NCI-H2029 treated with DMSO at 0.1 percent for 48 hours (cell line): ENCODE data around the gene GLG1.

Experiments used
- DNase-seq: peaks from one replicate; lab custom pipeline; 2025; lab: John Stamatoyannopoulos, UW

GLG1 gene

GRCh38 chr16:74608944-74609343, 2.0 kb upstream of the GLG1 start:
- DNase-seq, result no peak

DNA sequence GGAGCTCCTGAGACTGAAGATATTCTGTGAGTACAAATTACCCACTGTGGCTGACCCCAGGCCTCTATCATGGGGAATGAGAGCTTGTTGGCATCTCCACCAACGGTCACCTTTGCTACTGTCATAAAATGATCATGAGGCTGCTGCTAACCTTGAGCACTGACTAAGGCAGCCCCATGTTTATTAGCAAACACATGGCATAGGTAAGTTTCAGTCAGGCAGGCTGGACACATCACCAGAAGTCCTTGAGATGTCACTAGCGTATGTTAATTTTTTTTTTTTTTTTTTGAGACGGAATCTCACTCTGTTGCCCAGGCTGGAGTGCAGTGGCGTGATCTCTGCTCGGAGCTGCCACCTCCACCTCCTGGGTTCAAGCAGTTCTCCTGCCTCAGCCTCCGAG, 1.5 kb upstream of the GLG1 start:
- DNase-seq, result no peak

DNA sequence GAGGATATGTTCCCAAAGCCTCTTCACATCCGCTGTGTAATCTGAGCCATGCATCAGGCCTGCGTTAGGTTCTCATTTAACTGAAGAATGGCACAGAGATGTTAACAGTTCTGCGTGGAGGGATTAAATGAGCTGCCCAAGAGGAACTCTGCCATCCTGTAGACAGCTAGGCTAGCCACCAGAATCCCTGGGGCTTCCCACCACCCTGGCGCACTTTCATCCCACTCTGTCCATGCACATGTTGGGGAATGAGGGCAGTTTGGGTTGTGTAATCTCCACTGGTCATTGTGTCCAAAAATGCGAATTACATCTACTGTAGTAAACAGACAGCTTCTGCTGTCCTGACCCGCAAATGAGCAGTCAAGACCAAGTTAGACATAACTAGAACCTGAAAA, 1.0 kb upstream of the GLG1 start:
- no peak for DNase-seq

GRCh38 chr16:74607310-74607961, 522 bp upstream of the GLG1 start:
- peak; percentile 5 for DNase-seq

DNA sequence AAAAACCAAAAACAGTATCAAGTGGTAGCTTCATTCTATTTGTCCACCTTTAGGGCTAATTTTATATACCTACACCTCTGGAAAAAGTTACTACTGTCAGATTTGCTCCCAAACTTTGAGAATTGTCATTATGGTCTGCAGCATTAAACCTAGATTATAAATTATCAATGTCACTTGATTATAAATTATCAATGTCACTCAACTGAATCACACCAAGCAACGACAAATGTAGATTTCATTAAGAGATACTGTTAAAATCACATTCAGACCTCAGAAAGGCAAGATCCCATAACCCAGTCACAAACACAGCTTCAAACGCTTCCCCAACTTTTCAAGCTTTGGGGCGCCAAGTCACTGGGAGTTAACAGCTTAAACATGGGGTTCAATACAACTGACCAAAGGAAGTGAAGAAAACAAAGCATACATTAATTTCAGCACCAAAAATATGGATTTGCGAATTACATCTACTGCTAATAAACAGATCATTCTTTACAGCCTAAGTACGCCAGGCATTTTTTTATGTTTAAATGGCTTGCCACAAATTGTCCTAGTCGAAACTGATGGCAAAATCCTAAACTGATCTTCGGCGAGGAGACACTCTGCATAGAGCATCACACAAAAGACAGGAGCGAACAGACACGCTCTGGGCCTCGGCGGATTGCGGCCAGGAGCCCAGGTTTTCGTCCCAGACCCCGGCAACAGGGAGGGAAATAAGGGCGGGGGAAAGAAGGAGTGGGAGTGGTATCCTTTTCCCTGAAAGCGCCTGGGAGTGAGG, 981 bp downstream of the GLG1 start:
- DNase-seq, result no peak

DNA sequence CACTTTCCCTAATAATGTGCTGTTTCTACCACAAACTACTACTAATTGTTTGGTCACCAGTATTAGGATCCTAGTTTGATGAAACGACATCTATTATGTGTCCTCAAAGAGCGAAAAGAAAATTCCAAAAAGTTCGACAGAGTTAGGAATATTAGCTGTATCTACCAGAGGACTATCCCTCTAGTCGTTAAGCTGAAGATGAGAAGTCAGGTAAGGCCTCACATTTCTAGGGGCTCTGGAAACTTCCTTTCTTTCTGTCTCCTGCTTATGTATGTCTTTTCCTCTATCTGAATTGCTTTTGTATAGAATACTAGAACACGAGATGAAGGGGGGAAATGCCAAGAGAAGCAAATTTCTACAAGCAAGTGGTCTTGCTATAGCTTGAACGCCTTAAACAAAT, 1.6 kb downstream of the GLG1 start:
- no peak for DNase-seq

DNA sequence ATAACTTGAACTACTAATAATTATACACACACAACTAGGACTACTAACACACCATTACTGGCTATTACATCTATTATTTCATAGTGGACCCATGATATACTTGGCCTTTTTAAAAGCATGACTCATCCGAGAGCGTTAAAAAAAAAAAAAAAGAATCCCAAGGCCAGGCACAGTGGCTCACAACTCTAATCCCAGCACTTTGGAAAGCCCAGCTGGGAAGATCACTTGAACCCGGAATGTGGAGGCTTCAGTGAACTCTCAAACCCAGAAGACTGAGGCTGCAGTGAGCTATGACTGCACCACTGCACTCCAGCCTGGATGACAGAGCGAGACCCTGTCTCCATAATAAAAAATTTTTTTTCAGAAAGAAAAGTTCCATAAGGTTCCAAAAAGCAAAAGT, 3.1 kb downstream of the GLG1 start:
- no peak for DNase-seq

GRCh38 chr16:74601126-74601871, 5.6 kb downstream of the GLG1 start:
- DNase-seq, result no peak

DNA sequence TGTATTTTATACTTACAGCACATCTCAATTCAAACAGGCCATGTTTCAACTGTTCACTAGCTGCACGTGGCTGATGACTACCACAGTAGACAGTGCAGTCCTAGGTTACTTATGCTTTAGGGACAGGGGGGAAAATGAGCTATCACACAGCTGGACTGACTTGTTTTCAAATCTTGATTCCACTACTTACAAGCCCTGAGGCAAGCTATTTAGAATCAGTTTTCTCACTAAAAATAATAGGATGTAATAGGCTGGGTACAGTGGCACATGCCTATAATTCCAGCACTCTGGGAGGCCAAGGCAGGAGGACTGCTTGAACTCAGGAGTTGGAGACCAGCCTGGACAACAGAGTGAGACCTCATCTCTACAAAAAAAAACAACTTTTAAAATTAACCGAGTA, 10.3 kb downstream of the GLG1 start:
- no peak for DNase-seq

GRCh38 chr16:74592847-74593246, 14.1 kb downstream of the GLG1 start:
- DNase-seq, result no peak

- no peak for DNase-seq
Measured at GRCh38 chr16:74591876-74592650, 14.9 kb downstream of the GLG1 start.

- no peak for DNase-seq
Measured at GRCh38 chr16:74586948-74587347, 20.0 kb downstream of the GLG1 start.

DNA sequence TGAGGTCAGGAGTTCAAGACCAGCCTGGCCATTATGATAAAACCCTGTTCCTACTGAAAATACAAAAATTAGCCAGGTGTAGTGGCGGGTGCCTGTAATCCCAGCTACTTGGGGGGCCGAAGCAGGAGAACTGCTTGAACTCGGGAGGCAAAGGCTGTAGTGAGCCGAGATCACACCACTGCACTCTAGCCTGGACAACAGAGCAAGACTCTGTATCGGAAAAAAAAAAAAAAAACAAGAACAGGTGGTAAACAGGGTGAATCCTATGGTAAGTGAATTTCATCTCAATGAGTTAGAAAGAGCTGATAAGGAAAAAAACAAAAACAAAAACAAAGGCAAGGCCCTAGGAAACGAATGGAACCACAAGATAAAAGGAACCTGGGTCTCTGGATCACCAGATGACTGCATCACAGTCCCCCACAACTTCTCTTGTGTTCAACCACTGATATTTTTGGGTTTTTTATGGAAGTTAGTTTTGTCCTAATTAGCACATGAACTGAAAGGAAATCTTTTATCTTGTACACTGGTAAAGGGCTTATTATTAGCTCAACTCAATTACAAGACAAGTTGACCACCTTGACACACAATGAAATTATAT, 21.0 kb downstream of the GLG1 start:
- DNase-seq, result no peak

GRCh38 chr16:74583926-74584666, 22.8 kb downstream of the GLG1 start:
- no peak for DNase-seq

DNA sequence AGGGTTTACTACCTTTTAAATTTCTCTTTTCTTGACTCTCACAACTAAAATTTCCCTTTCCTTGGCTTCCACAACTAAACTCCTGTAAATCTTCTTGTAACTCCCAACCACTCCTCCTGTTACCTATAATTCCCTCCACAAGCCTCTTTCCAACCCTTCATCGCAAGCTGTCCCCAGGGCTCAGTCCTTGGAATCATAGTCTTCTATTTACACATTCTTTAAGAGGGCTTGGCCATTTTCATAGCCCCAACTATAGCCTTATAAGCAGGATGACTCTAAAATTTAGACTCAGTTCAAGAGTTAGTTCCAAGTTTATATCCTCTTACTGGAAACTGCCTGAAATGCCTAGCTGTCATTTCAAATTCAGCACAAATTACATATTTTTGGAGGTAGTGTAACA, 23.9 kb downstream of the GLG1 start:
- no peak for DNase-seq

DNA sequence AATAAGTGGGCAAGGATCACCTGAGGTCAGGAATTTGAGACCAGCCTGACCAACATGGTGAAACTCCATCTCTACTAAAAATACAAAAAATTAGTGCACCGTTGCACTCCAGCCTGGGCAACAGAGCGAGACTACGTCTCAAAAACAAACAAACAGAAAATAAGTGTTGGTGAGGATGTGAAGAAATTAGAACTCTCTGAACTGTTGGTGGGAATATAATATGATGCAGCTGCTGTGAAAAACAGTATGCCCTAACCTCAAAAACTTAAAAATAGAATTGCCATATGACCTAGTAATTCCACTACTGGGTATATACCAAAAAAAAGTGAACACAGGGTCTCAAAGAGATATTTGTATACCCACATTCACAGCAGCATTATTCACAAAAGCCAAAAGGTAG, 26.1 kb downstream of the GLG1 start:
- no peak for DNase-seq

GRCh38 chr16:74578838-74579237, 28.1 kb downstream of the GLG1 start:
- no peak for DNase-seq

- no peak for DNase-seq
Measured at GRCh38 chr16:74578433-74578832, 28.5 kb downstream of the GLG1 start.

DNA sequence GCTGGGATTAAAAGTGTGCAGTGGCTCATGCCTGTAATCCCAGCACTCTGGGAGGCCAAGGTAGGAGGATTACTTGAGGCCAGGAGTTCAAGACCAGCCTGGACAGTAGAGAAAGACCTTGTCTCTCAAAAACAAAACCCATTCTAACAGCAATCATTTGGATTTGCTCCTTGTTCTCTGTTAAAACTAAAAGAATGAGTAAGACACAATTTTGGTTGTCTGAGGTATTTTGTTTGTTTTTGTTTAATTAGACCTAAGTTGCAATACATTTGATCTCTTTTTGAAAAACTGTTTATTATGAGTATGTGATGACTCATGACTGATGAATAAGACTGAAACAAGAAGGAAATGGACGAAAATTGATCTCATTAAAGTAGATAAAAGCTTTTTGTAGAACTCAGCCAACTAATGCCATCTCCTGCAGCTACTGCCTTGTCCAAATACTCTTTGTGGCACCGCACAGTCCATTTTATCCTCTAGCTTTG, 29.0 kb downstream of the GLG1 start:
- no peak for DNase-seq

- no peak for DNase-seq
Measured at GRCh38 chr16:74575807-74576643, 30.9 kb downstream of the GLG1 start.
